Stimulated activated CD8-positive, alpha-beta memory T cell treated with anti-CD3 and anti-CD28 coated beads, Interleukin-12 subunit alpha, Interleukin-12 subunit beta, amount 100 ng/mL, for 4 hours (primary cell): Measurements from ENCODE around the gene TREH.

ENCODE experiments used
- DNase-seq: peaks from one replicate; pipeline ENCODE4 v3.0.0-alpha.2; 2020; ENCODE audit warnings: low read depth

Gene TREH

DNA sequence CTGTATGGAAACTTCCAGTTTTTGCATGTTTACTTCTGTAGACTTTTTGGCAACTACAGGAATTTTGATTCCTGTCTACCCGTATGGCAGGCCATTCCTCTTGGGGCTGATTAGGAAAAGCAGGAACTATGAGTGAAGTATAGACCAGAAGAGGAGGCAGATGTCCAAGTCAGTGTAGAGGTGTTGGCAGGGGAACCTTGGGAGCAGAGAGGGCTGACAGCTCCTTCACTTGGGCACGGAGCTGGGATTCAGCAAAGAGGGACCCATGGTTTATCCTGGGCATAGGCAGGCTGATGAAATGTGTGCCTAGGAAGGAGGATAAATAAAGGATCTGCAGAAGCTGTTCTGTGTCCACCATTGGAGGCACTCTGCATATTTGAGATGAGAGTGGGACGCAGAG lies 33.1 kb downstream of the TREH start:
- no peak for DNase-seq

DNA sequence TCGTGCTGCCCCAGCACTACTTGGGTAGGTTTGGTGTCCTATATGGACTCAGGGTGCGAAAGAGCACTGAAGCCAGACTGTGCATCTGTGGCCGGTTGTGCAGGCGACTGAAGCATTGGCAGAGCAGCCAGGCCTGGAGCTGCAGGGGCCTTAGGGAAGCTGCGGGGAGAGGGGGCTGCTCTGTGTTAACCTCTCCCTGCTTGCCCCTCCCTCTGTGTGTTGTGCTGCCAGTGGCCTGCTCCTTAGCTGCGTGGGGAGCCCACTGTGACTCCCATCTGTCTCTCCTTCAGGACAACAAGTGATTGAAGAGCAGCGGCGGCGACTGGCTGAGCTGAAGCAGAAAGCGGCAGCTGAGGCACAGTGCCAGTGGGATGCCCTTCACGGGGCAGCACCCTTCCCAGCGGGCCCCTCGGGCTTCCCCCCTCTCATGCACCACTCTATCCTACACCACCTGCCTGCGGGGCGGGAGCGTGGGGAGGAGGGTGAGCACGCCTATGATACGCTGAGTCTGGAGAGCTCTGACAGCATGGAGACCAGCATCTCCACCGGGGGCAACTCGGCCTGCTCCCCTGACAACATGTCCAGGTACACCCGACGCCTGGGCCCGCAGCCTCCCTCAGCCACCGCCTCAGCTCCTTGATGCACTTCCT lies 34.3 kb downstream of the TREH start:
- no peak for DNase-seq

DNA sequence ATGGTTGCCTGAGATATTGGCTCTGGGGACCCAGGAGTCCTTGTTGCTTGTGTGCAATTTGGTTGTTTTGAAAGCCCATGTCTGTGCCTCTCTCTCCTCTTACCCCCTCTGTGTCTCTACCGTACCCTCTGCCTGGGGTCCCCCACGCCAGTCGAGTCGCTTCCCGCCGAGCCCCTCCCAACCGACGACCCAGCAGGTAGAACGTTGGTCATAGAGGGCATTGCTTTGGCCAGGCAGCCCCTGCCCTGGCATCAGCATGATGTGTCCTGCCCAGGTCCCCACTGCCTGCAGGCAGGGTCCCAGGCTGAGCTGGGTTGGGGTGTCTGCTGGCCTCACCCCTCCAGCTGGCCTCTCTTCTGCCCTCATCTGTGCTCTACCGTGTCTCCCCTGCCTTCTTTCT lies 35.0 kb downstream of the TREH start:
- DNase-seq, result no peak

DNA sequence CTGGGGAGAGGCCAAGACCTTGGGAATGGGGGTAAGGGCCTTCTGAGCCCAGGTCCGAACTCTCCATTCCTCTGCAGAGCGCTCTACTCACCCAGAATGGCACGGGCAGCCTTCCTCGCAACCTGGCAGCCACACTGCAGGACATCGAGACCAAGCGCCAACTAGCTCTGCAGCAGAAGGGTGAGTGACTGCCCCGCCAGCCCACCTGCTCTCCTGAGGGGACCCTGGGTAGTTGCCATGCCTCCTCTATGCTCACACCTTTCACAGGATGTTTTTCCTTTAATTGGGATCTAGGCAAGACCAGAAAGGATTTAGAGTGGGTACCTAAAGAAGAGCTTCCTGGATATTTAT lies 35.5 kb downstream of the TREH start:
- DNase-seq, result no peak

DNA sequence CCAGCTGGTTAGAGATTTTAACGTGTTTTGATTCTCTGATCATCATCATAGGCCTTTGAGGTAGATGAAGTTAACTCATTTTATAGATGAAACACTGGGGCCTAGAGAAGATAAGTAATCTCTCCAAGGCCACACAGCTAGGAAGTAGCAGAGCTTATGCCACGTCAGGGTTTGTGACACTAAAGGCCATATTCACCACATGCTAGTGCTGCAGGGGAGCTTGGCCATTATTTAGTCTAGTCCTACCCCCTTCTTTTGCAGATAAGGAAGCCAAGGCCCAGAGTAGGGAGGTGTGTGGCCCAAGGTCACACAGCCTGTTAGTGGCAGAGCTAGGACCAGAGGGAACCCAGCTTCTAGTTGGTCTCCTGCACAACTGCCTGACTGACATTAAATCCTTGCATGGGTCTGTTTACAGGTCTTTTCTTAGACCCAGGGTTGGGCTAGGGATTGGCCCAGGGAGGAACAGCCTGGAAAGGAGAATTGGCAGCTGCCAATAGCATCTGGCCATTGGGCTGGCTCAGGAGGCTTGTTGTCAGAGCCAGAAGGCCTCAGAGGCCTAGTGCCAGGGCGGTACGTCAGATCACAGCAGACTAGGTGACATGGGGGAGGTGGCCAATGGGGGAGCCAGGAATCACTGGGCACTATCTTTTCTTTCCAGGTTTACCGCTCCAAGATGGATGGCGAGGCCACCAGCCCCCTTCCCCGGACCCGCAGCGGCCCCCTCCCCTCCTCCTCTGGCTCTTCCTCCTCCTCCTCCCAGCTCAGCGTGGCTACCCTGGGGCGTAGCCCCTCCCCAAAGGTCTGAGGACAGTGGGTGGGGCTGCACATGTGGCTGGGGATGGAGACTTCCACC lies 36.1 kb downstream of the TREH start:
- no peak for DNase-seq

DNA sequence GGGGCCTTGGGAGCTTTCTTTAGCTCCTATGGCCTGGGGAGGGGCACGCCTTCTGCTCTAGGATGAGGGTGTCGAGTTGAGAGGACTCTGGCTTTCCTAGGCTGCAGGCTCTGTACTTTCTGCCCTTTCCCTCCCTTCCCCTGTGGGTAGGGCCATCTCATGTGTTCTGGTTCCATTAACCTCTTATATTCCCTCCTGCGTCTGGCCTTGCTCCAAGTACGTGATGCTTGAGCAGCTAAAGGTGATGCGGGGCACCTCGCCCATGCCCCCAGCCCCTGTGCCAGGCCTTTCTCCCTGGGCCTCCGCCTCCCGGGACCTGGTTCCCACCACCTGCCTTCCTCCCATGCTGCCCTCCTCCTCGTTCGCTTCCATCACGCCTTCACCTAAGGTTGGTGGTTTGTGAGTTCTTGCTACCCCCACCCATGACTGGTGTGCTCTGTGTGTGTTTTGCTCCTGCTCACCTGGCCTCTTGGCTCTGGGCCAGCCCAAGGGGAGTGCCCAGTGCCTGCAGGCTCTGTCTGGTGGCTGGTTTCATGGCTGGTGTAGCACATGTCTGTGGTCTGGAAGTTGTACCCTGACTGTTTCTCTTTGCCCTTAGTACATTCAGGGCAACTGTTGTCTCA lies 37.9 kb downstream of the TREH start:
- DNase-seq, result no peak

DNA sequence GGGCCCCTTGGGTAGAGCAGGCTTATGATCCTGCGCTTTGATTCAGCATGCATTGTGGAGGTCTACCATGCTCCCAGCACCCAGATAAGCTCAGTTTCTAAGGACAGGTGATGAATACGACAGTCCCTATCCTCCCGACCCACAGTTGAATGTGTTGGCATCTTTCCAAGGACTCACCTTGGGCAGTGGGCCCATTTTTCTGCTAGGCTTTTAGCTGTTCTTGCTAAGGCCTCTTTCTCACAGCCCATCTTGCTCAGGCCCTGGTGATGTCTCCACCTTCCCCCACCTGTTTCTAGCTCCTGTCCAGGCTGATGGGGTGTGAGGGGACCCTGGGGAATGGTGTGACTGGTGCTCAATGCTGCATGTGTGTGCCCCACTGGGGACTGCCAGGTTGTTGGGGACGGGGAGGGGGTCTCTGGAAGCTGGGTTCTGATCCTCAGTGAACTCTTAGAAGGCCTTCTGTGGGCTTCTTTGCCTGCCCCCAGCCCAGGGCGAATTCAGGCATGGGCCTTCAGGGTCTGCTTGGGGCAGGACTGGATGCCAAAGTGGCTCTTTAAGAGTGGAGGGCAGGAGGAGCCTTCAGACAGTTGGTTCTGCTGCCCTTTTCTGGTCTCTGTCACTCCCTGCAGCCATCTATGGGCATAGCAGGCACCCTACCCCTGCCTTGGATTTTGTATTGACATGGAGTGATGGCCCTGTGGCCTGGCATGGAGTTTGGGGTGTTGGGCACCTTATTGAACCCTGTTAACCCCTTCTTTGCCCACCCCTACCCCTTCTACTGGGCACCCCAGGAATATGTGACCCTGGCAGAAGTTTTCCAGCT lies 38.9 kb downstream of the TREH start:
- DNase-seq, result no peak

DNA sequence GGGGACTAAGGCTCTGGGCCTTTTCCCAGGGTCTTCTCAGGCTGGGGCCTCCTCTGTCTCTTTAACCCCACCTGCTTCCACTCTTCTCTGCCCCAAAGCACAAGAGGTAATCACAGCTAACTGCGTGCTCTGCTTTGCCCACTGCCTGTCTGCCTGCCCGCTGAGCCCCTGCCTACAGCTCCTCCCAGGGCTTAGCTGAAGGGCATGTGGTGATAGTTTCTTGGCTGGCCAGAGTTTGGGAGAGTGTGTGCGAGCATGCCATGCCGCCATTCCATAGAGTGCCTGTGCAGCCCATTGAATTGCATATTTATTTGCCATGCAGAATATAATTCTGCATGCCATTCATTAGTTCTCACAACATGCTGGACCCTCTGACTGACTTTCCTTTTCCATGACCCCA lies 39.6 kb downstream of the TREH start:
- DNase-seq, result no peak

DNA sequence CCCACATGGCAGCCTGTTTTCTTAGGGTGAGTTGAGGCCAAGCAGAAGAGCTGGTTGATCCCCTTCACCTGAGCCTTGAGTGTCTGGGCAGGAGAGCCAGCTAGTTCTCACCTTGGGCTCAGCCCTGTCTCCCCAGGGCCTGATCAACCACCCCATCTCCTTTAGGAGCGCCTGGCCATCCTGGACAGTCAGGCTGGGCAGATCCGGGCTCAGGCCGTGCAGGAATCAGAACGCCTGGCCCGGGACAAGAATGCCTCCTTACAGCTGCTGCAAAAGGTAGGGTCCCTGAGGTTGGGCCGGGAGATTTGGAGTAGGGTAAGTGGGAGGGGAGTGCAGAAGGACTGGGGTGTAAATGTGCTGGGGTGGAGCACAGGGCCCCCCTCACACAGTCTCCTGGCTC lies 40.7 kb downstream of the TREH start:
- DNase-seq, result no peak

DNA sequence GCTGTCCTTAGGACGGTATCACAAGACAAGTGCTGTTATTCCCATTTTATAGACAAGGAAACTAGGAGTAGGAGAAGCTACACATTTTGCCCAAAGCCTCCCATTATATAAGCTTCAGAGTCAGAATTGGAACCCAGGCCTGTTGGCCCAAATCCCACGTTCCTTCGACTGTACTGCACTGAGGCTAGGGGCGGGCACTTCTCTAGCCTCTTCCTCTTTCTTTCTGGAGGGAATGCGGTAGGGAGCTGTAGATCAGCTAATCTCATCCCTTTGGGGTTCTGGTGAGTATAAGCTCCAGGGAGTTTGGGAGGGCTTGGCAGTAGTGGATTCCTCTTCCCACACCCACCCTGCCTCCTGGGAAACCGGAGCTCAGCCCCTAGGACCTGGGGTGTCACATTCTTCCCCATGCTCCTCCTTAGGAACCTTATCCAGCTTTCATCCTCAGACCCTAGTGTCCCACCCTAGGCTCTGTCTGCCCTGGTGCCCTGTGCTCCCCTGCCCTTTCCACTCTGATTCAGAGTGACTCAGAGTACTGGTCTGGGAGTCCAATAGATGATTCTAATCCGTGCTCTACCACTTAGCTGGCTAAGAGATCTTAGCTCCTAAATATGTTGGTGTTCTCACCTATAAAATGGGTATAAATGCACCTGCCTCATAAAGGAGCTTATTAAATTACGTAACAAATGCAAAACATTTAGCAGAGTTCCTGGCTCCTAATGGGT lies 42.7 kb downstream of the TREH start:
- no peak for DNase-seq

DNA sequence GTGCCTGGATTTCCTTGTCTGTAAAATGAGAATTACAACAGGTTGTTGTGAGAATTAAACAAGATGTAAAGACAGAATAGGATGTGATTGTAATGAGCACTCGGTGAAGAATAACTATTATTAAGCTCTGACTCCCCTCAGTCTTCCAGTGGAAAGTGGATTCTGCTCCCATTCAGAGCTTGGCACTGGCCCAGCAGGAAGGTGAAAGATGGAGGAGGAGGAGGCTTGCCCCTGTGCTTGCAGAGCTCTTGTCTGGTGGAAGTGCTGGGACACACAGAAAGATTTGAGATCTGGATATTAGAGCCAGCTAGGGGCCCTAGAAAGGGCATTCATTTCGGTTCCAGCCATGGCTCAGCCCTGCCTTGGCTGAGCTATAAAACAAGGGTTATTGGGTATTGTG lies 43.8 kb downstream of the TREH start:
- DNase-seq, result no peak

DNA sequence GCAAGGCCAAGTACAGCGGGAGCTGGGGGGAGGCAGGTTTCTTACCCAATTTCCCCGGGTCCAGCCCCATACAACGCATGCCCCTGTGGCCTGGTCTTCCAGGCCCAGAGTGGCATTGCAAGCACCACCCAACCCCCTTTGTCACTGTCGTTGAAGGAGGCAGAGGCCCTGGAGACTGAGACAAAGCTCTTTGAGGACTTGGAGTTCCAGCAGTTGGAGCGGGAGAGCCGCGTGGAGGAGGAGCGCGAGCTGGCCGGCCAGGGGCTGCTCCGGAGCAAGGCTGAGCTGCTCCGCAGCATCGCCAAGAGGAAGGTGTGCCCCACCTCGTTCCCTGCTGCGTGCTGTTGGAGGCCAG lies 44.2 kb downstream of the TREH start:
- DNase-seq, result no peak

DNA sequence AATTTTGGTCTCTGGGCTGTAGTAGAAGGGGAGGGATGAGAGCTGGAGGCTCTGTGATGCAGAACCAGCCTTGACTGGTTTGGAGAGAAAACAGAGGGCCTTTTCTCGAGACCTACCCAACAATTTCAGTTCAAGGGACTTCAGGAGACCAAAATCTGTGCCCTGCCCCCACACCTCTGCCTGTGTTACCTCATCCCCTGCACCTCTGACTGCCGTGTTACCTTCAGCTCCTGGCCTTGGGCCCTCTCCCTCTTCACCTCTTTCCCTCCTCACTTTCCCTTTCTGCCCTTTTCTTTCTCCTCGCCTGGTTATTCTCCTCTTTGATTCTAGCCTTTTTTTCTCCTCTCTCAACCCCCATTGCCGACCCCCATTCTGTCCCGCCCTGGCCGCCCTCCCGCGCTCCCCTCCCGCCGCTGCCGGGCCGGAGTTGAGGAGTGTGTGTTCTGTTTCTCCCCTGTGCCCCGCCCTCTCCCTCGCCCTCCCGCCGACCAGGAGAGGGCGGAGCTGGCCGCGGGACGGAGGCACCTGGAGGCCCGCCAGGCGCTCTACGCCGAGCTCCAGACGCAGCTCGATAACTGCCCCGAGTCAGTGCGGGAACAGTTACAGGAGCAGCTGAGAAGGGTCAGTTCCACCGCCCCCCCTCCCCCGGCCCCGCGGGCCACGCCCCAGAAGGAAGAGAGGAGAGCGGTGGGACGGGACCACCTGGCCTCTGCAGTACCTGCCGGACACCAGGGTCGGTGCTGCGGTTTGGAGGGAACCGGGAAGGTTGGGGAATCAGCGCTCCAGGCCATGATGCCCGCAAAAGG lies 44.8 kb downstream of the TREH start:
- DNase-seq, result no peak

DNA sequence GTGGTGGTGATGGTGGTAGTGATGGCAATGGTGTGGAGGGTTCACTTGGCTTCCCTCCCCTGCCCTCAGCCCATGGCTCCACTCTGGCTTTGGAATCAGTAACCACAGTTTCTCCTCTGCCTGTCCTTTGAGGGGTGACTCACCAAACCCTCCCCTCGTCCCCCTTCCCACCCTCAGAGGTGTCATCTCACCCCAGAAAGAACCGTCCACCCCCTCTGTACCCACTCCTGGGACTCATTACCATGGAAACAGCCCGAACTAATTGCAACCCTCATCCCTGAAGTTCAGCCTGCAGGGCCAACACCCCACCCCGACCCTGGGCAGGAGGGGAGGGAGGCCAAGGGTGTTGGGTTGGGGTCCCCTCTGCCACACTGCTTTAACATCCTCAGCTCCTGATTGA lies 45.5 kb downstream of the TREH start:
- DNase-seq, result no peak

DNA sequence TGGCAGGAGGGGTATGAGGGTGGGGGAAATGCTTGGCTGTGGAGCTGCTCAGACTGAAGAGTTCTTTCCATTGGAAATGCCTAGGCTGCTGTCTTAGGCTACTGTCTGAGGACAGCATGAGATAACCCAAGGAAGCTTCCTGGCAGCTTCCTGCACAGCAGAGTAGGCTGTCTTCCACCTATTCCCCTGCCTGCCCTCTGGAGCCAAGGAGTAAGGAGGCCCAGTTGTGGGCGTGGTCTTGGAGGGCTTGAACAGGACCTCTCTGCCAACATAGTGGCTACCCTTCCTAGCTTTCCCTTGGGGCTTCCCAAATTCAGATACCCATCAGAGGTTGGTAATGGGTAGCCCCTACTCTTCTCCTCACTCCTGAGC lies 46.1 kb downstream of the TREH start:
- no peak for DNase-seq

DNA sequence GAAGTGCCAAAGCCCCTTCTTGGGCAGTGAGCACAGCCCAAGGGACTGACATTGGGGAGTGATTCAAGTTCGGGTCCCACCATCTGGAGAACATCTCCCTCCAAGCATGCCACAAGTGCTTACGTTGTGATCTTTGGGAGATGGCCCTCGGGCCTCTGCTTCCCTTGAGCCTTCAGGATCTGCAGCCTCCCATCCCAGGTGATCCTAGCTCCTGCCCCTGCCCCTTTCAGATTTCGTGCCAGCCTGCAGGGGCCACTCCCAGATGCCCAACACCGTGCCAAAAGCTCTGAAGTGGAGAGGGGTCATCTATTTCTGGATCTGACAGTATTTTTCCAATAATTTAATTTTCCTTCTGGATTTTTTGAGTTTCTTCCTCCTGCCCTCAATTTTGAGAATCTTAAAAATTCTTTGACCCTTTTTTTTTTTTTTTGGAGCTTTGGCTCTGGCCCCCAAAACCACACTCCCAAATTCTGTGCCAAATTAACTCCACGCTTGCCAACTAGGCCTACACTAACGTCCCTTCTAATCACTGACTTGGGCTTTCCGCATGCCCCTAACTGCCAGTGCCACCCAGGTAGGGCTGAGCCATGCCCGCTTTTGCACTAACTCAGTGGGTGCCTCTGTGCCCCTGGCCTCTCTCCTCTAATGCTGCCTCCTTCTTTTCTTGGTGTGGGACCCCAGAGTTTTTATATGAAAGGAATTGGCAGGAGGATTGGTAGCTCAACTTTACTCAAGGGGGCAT lies 46.7 kb downstream of the TREH start:
- no peak for DNase-seq

DNA sequence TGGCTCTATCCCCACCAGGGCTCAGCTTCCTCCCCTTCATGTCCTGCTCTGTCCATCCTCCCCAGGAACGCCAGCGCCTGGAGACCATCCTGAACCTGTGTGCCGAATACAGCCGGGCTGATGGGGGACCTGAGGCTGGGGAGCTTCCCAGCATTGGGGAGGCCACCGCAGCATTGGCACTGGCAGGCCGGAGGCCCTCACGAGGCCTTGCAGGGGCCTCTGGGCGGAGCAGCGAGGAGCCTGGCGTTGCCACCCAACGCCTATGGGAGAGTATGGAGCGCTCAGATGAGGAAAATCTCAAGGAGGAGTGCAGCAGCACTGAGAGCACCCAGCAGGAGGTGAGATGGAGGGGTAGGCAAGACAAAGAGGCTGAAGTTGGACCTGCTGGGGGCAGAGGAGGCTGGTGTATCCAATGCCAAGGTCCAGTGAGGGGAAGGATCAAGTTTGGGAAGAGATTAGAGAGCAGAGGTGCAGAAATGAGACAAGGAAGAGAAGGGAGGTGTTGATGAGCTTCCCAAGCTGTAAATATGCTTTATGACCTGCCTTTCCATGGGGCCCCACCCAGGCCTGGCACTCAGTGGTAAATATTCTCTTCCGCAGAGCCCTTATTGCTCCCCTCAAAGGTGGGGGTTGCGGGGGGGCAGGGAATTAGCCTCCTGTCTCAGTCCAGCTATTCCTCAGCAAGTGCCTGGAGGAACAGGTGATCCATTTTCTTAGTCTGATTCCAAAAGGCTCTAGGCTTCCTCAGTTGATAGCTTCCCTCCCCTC lies 48.1 kb downstream of the TREH start:
- no peak for DNase-seq

DNA sequence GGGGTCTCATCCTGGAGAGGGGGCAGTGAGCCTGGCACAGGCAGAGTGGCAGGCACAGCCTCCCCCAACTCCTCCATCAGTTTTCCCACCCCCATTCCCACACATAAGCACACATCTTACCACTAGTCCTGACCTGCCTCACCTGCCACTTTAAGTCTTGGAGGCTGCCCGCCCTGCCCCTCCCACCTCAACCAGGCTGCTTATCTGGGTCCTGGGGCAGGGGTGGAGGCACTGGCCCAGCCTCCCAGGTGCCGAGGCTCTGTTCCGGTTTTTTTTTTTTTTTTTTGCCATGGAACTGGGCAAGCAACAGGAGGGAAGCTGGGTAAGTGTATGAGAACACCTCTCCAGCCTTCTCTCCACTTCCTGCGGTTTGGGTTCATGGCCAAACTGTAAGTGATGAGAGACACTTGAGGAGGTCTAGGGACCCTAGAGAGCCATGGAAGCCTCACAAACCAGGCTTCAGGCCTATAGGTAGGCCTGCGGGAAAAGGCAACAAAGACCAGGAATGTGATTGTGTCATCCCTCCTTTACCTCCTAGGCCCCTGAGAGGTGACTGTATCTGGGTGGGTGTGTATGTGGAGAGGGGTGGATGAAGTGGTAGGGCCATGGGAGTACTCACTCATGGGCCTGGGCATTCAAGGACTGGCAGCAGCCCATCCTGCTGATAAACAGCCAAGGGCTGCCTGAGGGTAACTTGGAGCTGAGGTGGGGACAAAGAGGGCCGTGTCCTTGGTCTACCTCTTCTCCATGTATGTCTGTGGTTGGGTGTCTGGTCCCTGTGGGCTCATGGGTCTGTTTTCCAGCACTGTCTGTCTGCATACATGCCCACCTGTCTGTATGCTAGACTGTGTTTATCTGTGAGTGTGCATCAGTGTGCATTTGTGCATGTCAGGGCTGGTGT lies 49.4 kb downstream of the TREH start:
- DNase-seq, result no peak
